GDM1 (cell line): ENCODE measurements around the gene TARM1.

ENCODE experiments used
- DNase-seq: peaks from one replicate; lab custom pipeline; 2025; lab: John Stamatoyannopoulos, UW

Gene TARM1

DNA sequence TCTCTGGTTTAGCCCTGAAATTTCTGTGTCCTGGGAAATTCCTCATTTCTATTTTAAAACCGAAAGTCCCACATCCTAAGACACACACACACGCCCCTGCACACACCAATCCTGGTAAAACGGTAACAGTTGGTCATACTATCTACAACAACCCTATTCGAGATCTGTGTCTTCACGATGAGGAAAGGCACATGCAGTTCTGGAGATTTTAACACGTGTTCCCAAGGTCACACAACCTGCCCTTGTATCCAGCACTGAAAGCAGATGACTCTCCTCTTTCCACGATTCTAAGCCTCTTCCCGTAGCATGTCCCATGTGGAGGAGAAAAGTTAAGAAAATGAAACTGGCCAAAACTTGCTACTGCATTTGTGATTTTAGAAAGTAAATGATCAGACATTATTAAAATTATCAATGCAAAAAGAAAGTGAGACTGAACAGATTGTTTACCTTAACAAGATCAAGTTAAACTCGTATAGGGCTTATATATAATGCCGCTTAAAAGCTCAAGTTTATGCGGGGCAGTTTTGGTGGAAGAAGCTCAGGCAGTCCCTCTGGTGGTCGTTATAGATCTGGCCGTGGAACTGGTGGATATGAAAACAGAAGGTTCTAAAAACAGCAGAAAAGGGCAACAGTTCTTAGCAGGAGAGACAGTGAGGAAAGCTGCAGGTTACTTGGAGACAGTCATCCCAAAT, 50.1 kb downstream of the TARM1 start:
- DNase-seq, result peak; percentile 32

- DNase-seq, result peak; percentile 43
These were observed 51.2 kb downstream of the TARM1 start for GRCh38 chr19:54029930-54030490.

- no peak for DNase-seq
These were observed 51.9 kb downstream of the TARM1 start for GRCh38 chr19:54029301-54029700.

DNA sequence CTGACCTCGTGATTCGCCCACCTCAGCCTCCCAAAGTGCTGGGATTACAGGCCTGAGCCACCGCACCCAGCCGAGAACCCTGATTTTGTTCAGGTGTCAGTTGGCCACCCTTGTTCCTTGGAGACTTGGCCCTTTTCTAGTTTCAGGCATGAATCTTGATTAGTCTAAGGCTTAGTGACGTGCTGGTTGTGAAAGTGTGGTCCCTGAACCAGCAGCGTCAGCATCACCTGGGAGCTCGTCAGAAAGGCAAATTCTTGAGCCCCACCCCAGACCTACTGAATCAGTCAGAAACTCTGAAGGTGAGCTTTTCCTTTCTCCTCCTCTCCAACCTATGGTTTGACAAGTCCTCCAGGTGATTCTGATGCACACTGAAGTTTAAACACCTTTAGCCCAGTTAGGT, 54.5 kb downstream of the TARM1 start:
- no peak for DNase-seq

GRCh38 chr19:54024660-54025059, 56.5 kb downstream of the TARM1 start:
- DNase-seq, result no peak

DNA sequence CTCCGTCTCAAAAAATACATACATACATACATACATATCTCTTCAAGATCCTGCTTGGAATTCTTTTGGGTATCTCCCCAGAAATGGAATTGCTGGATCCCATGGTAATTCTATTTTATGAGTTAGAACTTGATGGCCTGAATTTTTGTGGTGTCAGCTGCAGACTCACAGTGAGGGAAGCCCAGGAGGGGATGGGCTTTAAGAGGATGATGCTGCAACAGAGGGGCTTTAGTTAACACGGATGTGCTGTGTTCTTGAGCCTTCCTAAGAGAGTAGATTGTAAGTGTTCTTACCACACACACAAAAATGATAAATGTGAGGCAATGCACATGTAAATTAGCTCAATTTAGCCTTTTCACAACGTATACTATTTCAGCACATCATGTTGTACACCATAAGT, 58.0 kb downstream of the TARM1 start:
- no peak for DNase-seq

GRCh38 chr19:54021932-54022331, 59.2 kb downstream of the TARM1 start:
- DNase-seq, result no peak

GRCh38 chr19:54021363-54021762, 59.8 kb downstream of the TARM1 start:
- DNase-seq, result no peak
